ENCODE data around the gene CMTM8.

Gene CMTM8

GRCh38 chr3:32301426-32301825, 62.9 kb downstream of the CMTM8 start:
- H3K9ac ChIP-seq (ENCODE audit: low read length), result no peak overlapping the region
- no peaks in the 10 kb centered on the region for H3K36me3 ChIP-seq (ENCODE audit: control insufficient read depth, low read depth, low read length)
- peaks cover 32% of the 10 kb centered on the region for H3K4me1 ChIP-seq (ENCODE audit: control insufficient read depth, low read depth, low read length)
- H3K27ac ChIP-seq (ENCODE audit: low read length), result no peak overlapping the region
- no peak overlapping the region for H3K4me3 ChIP-seq (ENCODE audit: low read length)
- H3K9me3 ChIP-seq (ENCODE audit: control insufficient read depth, low read depth, low read length), result no peaks in the 10 kb centered on the region
- no peaks in the 10 kb centered on the region for H3K27me3 ChIP-seq (ENCODE audit: control insufficient read depth, insufficient read depth, low read length)

- no peaks in the 10 kb centered on the region for H3K9me3 ChIP-seq (ENCODE audit: control insufficient read depth, low read depth, low read length)
- no peaks in the 10 kb centered on the region for H3K27me3 ChIP-seq (ENCODE audit: control insufficient read depth, insufficient read depth, low read length)
- no peak overlapping the region for H3K4me3 ChIP-seq (ENCODE audit: low read length)
- no peak overlapping the region for H3K27ac ChIP-seq (ENCODE audit: low read length)
- H3K9ac ChIP-seq (ENCODE audit: low read length), result no peak overlapping the region
- no peaks in the 10 kb centered on the region for H3K36me3 ChIP-seq (ENCODE audit: control insufficient read depth, low read depth, low read length)
- H3K4me1 ChIP-seq (ENCODE audit: control insufficient read depth, low read depth, low read length), result peaks cover 30% of the 10 kb centered on the region
Measured at GRCh38 chr3:32302601-32303398, 64.3 kb downstream of the CMTM8 start.

- Histone ChIP-seq H3K36me3 (ENCODE audit: control insufficient read depth, low read depth, low read length) (no peaks in the 10 kb centered on the region), H3K27ac (ENCODE audit: low read length) (no peak overlapping the region), H3K27me3 (ENCODE audit: control insufficient read depth, insufficient read depth, low read length) (no peaks in the 10 kb centered on the region), H3K9ac (ENCODE audit: low read length) (no peak overlapping the region), H3K4me1 (ENCODE audit: control insufficient read depth, low read depth, low read length) (peaks cover 30% of the 10 kb centered on the region), H3K9me3 (ENCODE audit: control insufficient read depth, low read depth, low read length) (no peaks in the 10 kb centered on the region), H3K4me3 (ENCODE audit: low read length) (no peak overlapping the region)
Measured at GRCh38 chr3:32303399-32303747, 64.9 kb downstream of the CMTM8 start.

GRCh38 chr3:32303977-32304881, 65.7 kb downstream of the CMTM8 start:
- peaks cover 30% of the 10 kb centered on the region for H3K4me1 ChIP-seq (ENCODE audit: control insufficient read depth, low read depth, low read length)
- no peaks in the 10 kb centered on the region for H3K9me3 ChIP-seq (ENCODE audit: control insufficient read depth, low read depth, low read length)
- H3K27me3 ChIP-seq (ENCODE audit: control insufficient read depth, insufficient read depth, low read length), result no peaks in the 10 kb centered on the region
- no peak overlapping the region for H3K4me3 ChIP-seq (ENCODE audit: low read length)
- no peak overlapping the region for H3K27ac ChIP-seq (ENCODE audit: low read length)
- no peaks in the 10 kb centered on the region for H3K36me3 ChIP-seq (ENCODE audit: control insufficient read depth, low read depth, low read length)
- no peak overlapping the region for H3K9ac ChIP-seq (ENCODE audit: low read length)

GRCh38 chr3:32305361-32305876, 66.9 kb downstream of the CMTM8 start:
- no peak overlapping the region for H3K9ac ChIP-seq (ENCODE audit: low read length)
- H3K36me3 ChIP-seq (ENCODE audit: control insufficient read depth, low read depth, low read length), result no peaks in the 10 kb centered on the region
- H3K9me3 ChIP-seq (ENCODE audit: control insufficient read depth, low read depth, low read length), result no peaks in the 10 kb centered on the region
- H3K27ac ChIP-seq (ENCODE audit: low read length), result no peak overlapping the region
- H3K27me3 ChIP-seq (ENCODE audit: control insufficient read depth, insufficient read depth, low read length), result no peaks in the 10 kb centered on the region
- H3K4me3 ChIP-seq (ENCODE audit: low read length), result no peak overlapping the region
- peaks cover 30% of the 10 kb centered on the region for H3K4me1 ChIP-seq (ENCODE audit: control insufficient read depth, low read depth, low read length)

- Histone ChIP-seq H3K27ac (ENCODE audit: low read length) (no peak overlapping the region), H3K36me3 (ENCODE audit: control insufficient read depth, low read depth, low read length) (no peaks in the 10 kb centered on the region), H3K4me1 (ENCODE audit: control insufficient read depth, low read depth, low read length) (peaks cover 30% of the 10 kb centered on the region), H3K27me3 (ENCODE audit: control insufficient read depth, insufficient read depth, low read length) (no peaks in the 10 kb centered on the region), H3K9ac (ENCODE audit: low read length) (no peak overlapping the region), H3K9me3 (ENCODE audit: control insufficient read depth, low read depth, low read length) (no peaks in the 10 kb centered on the region), H3K4me3 (ENCODE audit: low read length) (no peak overlapping the region)
Measured at GRCh38 chr3:32306072-32306471, 67.6 kb downstream of the CMTM8 start.

GRCh38 chr3:32307591-32307990, 69.1 kb downstream of the CMTM8 start:
- Histone ChIP-seq H3K36me3 (ENCODE audit: control insufficient read depth, low read depth, low read length) (no peaks in the 10 kb centered on the region), H3K9ac (ENCODE audit: low read length) (no peak overlapping the region), H3K27ac (ENCODE audit: low read length) (no peak overlapping the region), H3K4me1 (ENCODE audit: control insufficient read depth, low read depth, low read length) (peaks cover 35% of the 10 kb centered on the region), H3K27me3 (ENCODE audit: control insufficient read depth, insufficient read depth, low read length) (no peaks in the 10 kb centered on the region), H3K9me3 (ENCODE audit: control insufficient read depth, low read depth, low read length) (no peaks in the 10 kb centered on the region), H3K4me3 (ENCODE audit: low read length) (no peak overlapping the region)

- no peak overlapping the region for H3K9ac ChIP-seq (ENCODE audit: low read length)
- no peaks in the 10 kb centered on the region for H3K9me3 ChIP-seq (ENCODE audit: control insufficient read depth, low read depth, low read length)
- H3K36me3 ChIP-seq (ENCODE audit: control insufficient read depth, low read depth, low read length), result no peaks in the 10 kb centered on the region
- no peaks in the 10 kb centered on the region for H3K27me3 ChIP-seq (ENCODE audit: control insufficient read depth, insufficient read depth, low read length)
- H3K27ac ChIP-seq (ENCODE audit: low read length), result no peak overlapping the region
- no peak overlapping the region for H3K4me3 ChIP-seq (ENCODE audit: low read length)
- H3K4me1 ChIP-seq (ENCODE audit: control insufficient read depth, low read depth, low read length), result peaks cover 27% of the 10 kb centered on the region
Measured at GRCh38 chr3:32308378-32308777, 69.9 kb downstream of the CMTM8 start.

- Histone ChIP-seq H3K27ac (ENCODE audit: low read length) (no peak overlapping the region), H3K4me1 (ENCODE audit: control insufficient read depth, low read depth, low read length) (peaks cover 18% of the 10 kb centered on the region), H3K9ac (ENCODE audit: low read length) (no peak overlapping the region), H3K4me3 (ENCODE audit: low read length) (no peak overlapping the region), H3K27me3 (ENCODE audit: control insufficient read depth, insufficient read depth, low read length) (no peaks in the 10 kb centered on the region), H3K36me3 (ENCODE audit: control insufficient read depth, low read depth, low read length) (no peaks in the 10 kb centered on the region), H3K9me3 (ENCODE audit: control insufficient read depth, low read depth, low read length) (no peaks in the 10 kb centered on the region)
Measured at GRCh38 chr3:32309654-32310242, 71.3 kb downstream of the CMTM8 start.

GRCh38 chr3:32310336-32310735, 71.9 kb downstream of the CMTM8 start:
- Histone ChIP-seq H3K9me3 (ENCODE audit: control insufficient read depth, low read depth, low read length) (no peaks in the 10 kb centered on the region), H3K36me3 (ENCODE audit: control insufficient read depth, low read depth, low read length) (no peaks in the 10 kb centered on the region), H3K9ac (ENCODE audit: low read length) (no peak overlapping the region), H3K27ac (ENCODE audit: low read length) (no peak overlapping the region), H3K27me3 (ENCODE audit: control insufficient read depth, insufficient read depth, low read length) (no peaks in the 10 kb centered on the region), H3K4me3 (ENCODE audit: low read length) (no peak overlapping the region), H3K4me1 (ENCODE audit: control insufficient read depth, low read depth, low read length) (peaks cover 12% of the 10 kb centered on the region)
